Adrenal gland (tissue), 12 donors: ENCODE results near the gene TUT4. TPM values are rescaled to one million over a fixed set of nuclear protein-coding genes. Genes with fewer than 3 reads are reported as not detected.

ENCODE experiments used
- DNase-seq, 7 donors: peaks; one replicate each; pipeline ENCODE4 v3.0.0-alpha.2; 2019 to 2020
- H3K27ac ChIP-seq, 5 donors: fragments of 200-600 bp; sonication (generic) in 4 of 5; 1 replicate in 3 of 5; 2 replicates in 2 of 5; pipeline versions ENCODE4 v1.5.1 to v1.8.0; 2016 to 2020; ENCODE audit warnings: mild to moderate bottlenecking in 1 of 5
- H3K27me3 ChIP-seq: fragments of 200-600 bp; 2 replicates; pipeline ENCODE4 v1.8.0; 2021
- H3K36me3 ChIP-seq, 2 donors: fragments of 200-600 bp; replicated peaks in 1 of 2; 1 replicate in 1 of 2; 2 replicates in 1 of 2; pipeline versions ENCODE4 v1.5.1 to v1.8.0; 2018 to 2022
- H3K4me1 ChIP-seq, 2 donors: fragments of 200-600 bp; replicated peaks in 1 of 2; 1 replicate in 1 of 2; 2 replicates in 1 of 2; pipeline versions ENCODE4 v1.5.1 to v1.8.0; 2018 to 2021
- H3K4me3 ChIP-seq, 4 donors: fragments of 200-600 bp; sonication (generic) in 3 of 4; one replicate each; pipeline ENCODE4 v1.5.1; 2016 to 2018
- H3K9me3 ChIP-seq, 3 donors: fragments of 200-600 bp; sonication (generic) in 1 of 3; replicated peaks in 1 of 3; 1 replicate in 2 of 3; 2 replicates in 1 of 3; pipeline versions ENCODE4 v1.5.1 to v1.8.0; 2016 to 2021
- POLR2A ChIP-seq, 2 donors: fragments of 450-650 bp; IDR thresholded peaks; one replicate each; pipeline ENCODE4 v1.6.1; 2017; ENCODE audit warnings: antibody characterized with exemption in 2 of 2, mild to moderate bottlenecking in 2 of 2, moderate library complexity in 1 of 2
- WGBS, 4 donors: extraction: QIAGEN DNeasy Blood & Tissue Kit in 2 of 4; methylation state at CpG; one replicate each; pipeline versions ENCODE4 v1.1.5 to v1.1.7; 2013 to 2017; 5-methylcytosine and 5-hydroxymethylcytosine counted together
- intact Hi-C, 2 donors: fragments of 100-400 bp; cut with DNase I; formaldehyde crosslinking; loops; one replicate each; pipeline versions ENCODE4 v1.14.1 to v1.15.0; 2022 to 2023
- polyA plus RNA-seq, 3 donors: library from polyadenylated mRNA; stranded (reverse); fragments of 200-250 nt in 2 of 3; fragments of 350-450 nt in 1 of 3; fragmentation: Illumina TruSeq in 1 of 3; extraction: RNeasy Lipid Tissue Mini Kit (QIAGEN cat#74804) in 1 of 3; gene quantifications; one replicate each; pipeline ENCODE4 v1.2.3, GENCODE V29; 2013 to 2014
- total RNA-seq, 9 donors: library from RNA; depleted of rRNA in 4 of 9; stranded (reverse); fragments of >200 nt in 4 of 9; fragments of 120-200 nt in 1 of 9; fragmentation: NEBNext Ultra II Directional in 1 of 9; extraction: Animal tissue kit (Norgen Biotek cat#: 25700) in 1 of 9; gene quantifications; one replicate each; pipeline versions ENCODE4 v1.1.0 to v1.2.4, GENCODE V29; 2013 to 2023
- TF ChIP-seq, protein P1 (sequence below), 6 experiments: fragments of 450-650 bp in 4 of 6; fragments of 200-600 bp in 2 of 6; sonication (generic) in 1 of 6; IDR thresholded peaks; 1 replicate in 5 of 6; 2 replicates in 1 of 6; pipeline versions ENCODE4 v1.5.1 to v1.8.0; 2016 to 2021; ENCODE audit warnings: antibody characterized with exemption in 6 of 6, mild to moderate bottlenecking in 2 of 6, moderate library complexity in 1 of 6
- donor health status: healthy with polysubstance abuse.
- donor health status: Bipolar disorder and iron deficiency.
- donor health status: DM: yes; HTN: yes; CAD: no.
- donor health status: DM: no; HTN: no; CAD: no.
- donor health status: DM: no; HTN: no; CAD: no.
- donor health status: DM: yes; HTN: yes; CAD: no.

Gene TUT4
- total and polyA plus RNA-seq, 12 donors: 29.7 to 80.9 (median 66.1) TPM

DNA sequence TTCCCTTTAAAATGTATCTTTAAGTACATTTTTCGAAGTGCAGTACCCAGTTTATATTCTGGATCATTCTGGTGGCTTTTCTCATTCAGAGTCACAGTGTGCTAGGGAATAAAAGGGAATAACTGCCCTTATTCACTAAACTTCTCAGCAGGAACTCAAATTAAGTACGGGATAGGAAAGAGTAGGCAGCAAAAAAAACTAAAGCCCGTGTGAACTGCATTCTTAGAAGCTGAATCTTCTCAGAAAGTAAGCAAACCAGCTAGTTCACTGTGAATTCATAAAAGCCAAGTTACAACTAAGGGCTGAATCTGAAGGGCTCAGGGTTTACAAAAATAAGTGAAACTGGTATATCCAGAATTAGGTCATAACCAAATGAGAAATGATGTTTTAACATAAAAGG, 126.5 kb downstream of the TUT4 start:
- no peak overlapping the region for H3K4me3 ChIP-seq
- H3K4me1 ChIP-seq: no peaks in the 10 kb centered on the region
- H3K9me3 ChIP-seq: no peaks in the 10 kb centered on the region
- intact Hi-C loops: no loop called here
- no peaks in the 10 kb centered on the region for H3K27me3 ChIP-seq
- TF ChIP-seq, protein P1, sequence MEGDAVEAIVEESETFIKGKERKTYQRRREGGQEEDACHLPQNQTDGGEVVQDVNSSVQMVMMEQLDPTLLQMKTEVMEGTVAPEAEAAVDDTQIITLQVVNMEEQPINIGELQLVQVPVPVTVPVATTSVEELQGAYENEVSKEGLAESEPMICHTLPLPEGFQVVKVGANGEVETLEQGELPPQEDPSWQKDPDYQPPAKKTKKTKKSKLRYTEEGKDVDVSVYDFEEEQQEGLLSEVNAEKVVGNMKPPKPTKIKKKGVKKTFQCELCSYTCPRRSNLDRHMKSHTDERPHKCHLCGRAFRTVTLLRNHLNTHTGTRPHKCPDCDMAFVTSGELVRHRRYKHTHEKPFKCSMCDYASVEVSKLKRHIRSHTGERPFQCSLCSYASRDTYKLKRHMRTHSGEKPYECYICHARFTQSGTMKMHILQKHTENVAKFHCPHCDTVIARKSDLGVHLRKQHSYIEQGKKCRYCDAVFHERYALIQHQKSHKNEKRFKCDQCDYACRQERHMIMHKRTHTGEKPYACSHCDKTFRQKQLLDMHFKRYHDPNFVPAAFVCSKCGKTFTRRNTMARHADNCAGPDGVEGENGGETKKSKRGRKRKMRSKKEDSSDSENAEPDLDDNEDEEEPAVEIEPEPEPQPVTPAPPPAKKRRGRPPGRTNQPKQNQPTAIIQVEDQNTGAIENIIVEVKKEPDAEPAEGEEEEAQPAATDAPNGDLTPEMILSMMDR (IDR thresholded peaks at IDR 0.05): no peak
- TF ChIP-seq POLR2A (IDR thresholded peaks at IDR 0.05): no peak
- DNase-seq: no peak
- H3K36me3 ChIP-seq: peaks cover 0 to 39% of the 10 kb centered on the region in 2 donors
- 86 to 89% (median 88%) methylated on average over 3 of the region's 3 CpGs for WGBS, 4 donors
- H3K27ac ChIP-seq: no peak overlapping the region

DNA sequence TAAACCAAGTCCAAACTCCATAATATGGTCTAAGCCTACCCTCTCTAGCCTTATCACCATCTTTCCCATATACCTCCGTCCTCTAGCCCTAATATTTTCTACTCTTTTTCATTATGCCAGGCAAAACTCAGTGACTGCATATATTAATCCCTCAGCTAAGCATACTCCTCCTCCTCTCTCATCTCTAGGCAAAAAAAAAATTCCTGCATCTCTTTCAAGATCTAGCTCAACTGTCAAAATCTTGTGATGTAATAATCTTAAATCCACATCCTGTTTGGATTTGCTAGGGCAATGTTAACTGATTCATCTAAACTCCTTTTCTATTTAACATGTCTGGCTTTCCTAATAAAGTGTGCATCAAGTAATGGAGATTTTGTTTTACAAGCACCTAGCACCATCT, 128.1 kb downstream of the TUT4 start:
- no peak overlapping the region for H3K4me3 ChIP-seq
- DNase-seq: no peak
- WGBS, 4 donors: 100% methylated on average over 1 of the region's 1 CpG
- H3K27ac ChIP-seq: no peak overlapping the region
- H3K27me3 ChIP-seq: no peaks in the 10 kb centered on the region
- intact Hi-C loops: no loop called here
- no peaks in the 10 kb centered on the region for H3K4me1 ChIP-seq
- no peaks in the 10 kb centered on the region for H3K9me3 ChIP-seq
- H3K36me3 ChIP-seq: peaks cover 0 to 31% of the 10 kb centered on the region in 2 donors
- TF ChIP-seq POLR2A (IDR thresholded peaks at IDR 0.05): no peak
- TF ChIP-seq, protein P1 (IDR thresholded peaks at IDR 0.05): no peak

DNA sequence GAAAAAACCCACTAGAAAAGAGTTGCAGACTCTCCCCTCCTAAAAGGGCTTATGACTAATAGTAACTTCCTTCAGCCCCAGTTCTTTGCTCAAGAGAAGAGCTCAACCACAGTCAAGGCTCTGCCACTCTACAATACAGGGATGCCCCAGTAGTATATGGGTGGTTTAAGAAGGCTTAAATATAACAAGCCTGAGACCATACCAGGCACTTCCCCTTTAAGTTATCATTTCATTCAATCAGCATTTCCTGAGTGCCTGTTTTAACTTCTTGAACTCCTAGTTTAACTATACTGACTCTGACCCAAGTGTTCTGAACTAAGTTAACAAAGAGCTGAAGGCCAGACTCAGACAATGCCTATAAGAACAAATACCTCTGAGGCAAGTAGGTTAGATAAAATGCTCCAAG, 128.7 kb downstream of the TUT4 start:
- H3K36me3 ChIP-seq: peaks cover 0 to 34% of the 10 kb centered on the region in 2 donors

DNA sequence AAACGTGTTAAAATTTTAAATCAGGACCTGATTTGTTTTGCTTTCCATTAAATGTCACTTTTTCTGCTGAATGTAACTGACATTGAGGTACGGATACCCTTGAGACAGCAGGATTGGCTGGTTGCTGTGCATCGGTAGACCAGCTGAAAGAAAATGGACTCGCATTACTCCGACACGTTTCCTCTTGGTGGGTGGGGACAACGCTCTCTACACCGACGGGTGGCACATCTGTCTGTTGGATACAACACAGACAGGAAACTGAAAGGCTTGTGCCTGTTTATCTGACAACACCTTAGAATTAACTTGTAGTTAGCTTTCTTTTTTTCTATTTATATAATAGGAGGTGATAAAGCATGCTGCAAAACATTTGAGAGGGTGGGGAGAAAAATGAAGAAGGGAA, 129.1 kb downstream of the TUT4 start:
- Histone ChIP-seq H3K27me3 (no peaks in the 10 kb centered on the region), H3K36me3 (peaks cover 0 to 37% of the 10 kb centered on the region in 2 donors), H3K27ac (no peak overlapping the region), H3K4me3 (no peak overlapping the region), H3K4me1 (no peaks in the 10 kb centered on the region), H3K9me3 (no peaks in the 10 kb centered on the region)
- TF ChIP-seq POLR2A (IDR thresholded peaks at IDR 0.05): no peak
- TF ChIP-seq, protein P1 (IDR thresholded peaks at IDR 0.05): no peak
- WGBS, 4 donors: 67 to 79% (median 77%) methylated on average over 9 of the region's 9 CpGs
- DNase-seq: no peak
- intact Hi-C loops: no loop called here

More for the DNA sequence above, 128.7 kb downstream of the TUT4 start:
- DNase-seq: no peak
- Histone ChIP-seq H3K27me3 (no peaks in the 10 kb centered on the region), H3K9me3 (no peaks in the 10 kb centered on the region), H3K4me1 (no peaks in the 10 kb centered on the region), H3K4me3 (no peak overlapping the region), H3K27ac (no peak overlapping the region)
- TF ChIP-seq, protein P1 (IDR thresholded peaks at IDR 0.05): no peak
- TF ChIP-seq POLR2A (IDR thresholded peaks at IDR 0.05): no peak
- intact Hi-C loops: no loop called here
